Body of pancreas (tissue), 4 donors: ENCODE measurements around the gene RNF10. TPM values are rescaled to one million over a fixed set of nuclear protein-coding genes. Genes with fewer than 3 reads are reported as not detected.
A peak's percentile ranks its signal among the peaks of the same experiment; 100 is the strongest.

Experiments
- ATAC-seq: fragments of 150-250 bp; one replicate; pipeline ENCODE4 v1.9.1; 2016
- DNase-seq, 4 donors: peaks; one replicate each; pipeline ENCODE4 v3.0.0-alpha.2; 2019
- H3K27ac ChIP-seq, 4 donors: fragments of 200-600 bp; sonication (generic); 1 replicate in 3 of 4; 2 replicates in 1 of 4; pipeline versions ENCODE4 v1.5.1 to v1.6.1; 2016 to 2019; ENCODE audit warnings: mild to moderate bottlenecking in 1 of 4, mixed read lengths in 1 of 4, moderate library complexity in 1 of 4
- H3K27me3 ChIP-seq, 2 donors: fragments of 200-600 bp; sonication (generic); one replicate each; pipeline ENCODE4 v1.6.0; 2016; ENCODE audit warnings: mild to moderate bottlenecking in 1 of 2
- H3K36me3 ChIP-seq, 2 donors: fragments of 200-600 bp; sonication (generic); replicated peaks in 1 of 2; 2 replicates each; pipeline ENCODE4 v1.5.1; 2016; ENCODE audit warnings: low read depth in 2 of 2; ENCODE audit not compliant: insufficient read depth in 1 of 2
- H3K4me1 ChIP-seq: fragments of 200-600 bp; sonication (generic); one replicate; pipeline ENCODE4 v1.6.0; 2016
- H3K4me3 ChIP-seq, 2 donors: fragments of 200-600 bp; sonication (generic); 1 replicate in 1 of 2; 2 replicates in 1 of 2; pipeline ENCODE4 v1.5.1; 2016 to 2019
- H3K9me3 ChIP-seq, 3 donors: fragments of 200-600 bp; sonication (generic); 1 replicate in 2 of 3; 2 replicates in 1 of 3; pipeline ENCODE4 v1.5.1; 2016
- POLR2A ChIP-seq, 3 donors: fragments of 450-650 bp; IDR thresholded peaks; one replicate each; pipeline ENCODE4 v1.6.1; 2016; ENCODE audit warnings: antibody characterized with exemption in 3 of 3, mild to moderate bottlenecking in 2 of 3
- WGBS, 2 donors: methylation state at CpG; one replicate each; pipeline ENCODE4 v1.1.5; 2017; 5-methylcytosine and 5-hydroxymethylcytosine counted together
- intact Hi-C: fragments of 100-400 bp; cut with DNase I; formaldehyde crosslinking; loops from one replicate; pipeline ENCODE4 v1.15.1; 2023
- total RNA-seq, 2 donors: library from RNA; depleted of rRNA; stranded (reverse); fragments of >200 nt; gene quantifications; one replicate each; pipeline ENCODE4 v1.1.0, GENCODE V29; 2016
- TF ChIP-seq, protein P1 (sequence below), 7 experiments: fragments of 450-650 bp in 4 of 7; fragments of 200-600 bp in 3 of 7; sonication (generic) in 3 of 7; IDR thresholded peaks; one replicate each; pipeline ENCODE4 v1.5.1; 2016 to 2019; ENCODE audit warnings: antibody characterized with exemption in 7 of 7

RNF10 gene
- total RNA-seq, 2 donors from 2014 or later, result 62.5 to 124 TPM

DNA sequence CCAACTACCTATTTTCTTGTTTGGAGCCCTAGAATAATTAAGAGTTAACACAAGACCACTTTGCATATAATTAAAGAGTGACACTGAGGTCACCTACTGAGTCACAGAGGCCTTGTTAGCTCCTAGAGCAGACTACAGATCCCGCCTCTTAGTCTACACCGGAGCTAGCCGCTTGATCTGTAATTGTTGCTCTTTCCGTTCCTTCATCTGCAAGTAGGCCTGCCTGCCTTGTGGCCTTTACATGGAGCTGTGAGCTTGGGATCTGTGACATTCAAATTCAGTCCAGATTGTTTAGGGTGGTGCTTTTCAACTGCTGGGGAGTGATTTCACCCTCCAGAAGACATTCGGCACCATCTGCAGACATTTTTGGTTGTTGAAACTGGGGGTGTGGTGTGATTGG, 43.8 kb upstream of the RNF10 start:
- TF ChIP-seq POLR2A (IDR thresholded peaks at IDR 0.05), result no peak
- TF ChIP-seq, protein P1, sequence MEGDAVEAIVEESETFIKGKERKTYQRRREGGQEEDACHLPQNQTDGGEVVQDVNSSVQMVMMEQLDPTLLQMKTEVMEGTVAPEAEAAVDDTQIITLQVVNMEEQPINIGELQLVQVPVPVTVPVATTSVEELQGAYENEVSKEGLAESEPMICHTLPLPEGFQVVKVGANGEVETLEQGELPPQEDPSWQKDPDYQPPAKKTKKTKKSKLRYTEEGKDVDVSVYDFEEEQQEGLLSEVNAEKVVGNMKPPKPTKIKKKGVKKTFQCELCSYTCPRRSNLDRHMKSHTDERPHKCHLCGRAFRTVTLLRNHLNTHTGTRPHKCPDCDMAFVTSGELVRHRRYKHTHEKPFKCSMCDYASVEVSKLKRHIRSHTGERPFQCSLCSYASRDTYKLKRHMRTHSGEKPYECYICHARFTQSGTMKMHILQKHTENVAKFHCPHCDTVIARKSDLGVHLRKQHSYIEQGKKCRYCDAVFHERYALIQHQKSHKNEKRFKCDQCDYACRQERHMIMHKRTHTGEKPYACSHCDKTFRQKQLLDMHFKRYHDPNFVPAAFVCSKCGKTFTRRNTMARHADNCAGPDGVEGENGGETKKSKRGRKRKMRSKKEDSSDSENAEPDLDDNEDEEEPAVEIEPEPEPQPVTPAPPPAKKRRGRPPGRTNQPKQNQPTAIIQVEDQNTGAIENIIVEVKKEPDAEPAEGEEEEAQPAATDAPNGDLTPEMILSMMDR (IDR thresholded peaks at IDR 0.05), result no peak
- Histone ChIP-seq H3K36me3 (no peaks in the 10 kb centered on the region), H3K4me3 (no peak overlapping the region), H3K9me3 (no peaks in the 10 kb centered on the region), H3K27me3 (no peaks in the 10 kb centered on the region), H3K27ac (peak overlapping the region in 1 of 4 donors; percentile 14), H3K4me1 (peaks cover 27% of the 10 kb centered on the region)
- DNase-seq (no peak), ATAC-seq (no peak)
- intact Hi-C loops, result no loop called here
- 95% methylated on average over 5 of the region's 5 CpGs for WGBS, 2 donors

DNA sequence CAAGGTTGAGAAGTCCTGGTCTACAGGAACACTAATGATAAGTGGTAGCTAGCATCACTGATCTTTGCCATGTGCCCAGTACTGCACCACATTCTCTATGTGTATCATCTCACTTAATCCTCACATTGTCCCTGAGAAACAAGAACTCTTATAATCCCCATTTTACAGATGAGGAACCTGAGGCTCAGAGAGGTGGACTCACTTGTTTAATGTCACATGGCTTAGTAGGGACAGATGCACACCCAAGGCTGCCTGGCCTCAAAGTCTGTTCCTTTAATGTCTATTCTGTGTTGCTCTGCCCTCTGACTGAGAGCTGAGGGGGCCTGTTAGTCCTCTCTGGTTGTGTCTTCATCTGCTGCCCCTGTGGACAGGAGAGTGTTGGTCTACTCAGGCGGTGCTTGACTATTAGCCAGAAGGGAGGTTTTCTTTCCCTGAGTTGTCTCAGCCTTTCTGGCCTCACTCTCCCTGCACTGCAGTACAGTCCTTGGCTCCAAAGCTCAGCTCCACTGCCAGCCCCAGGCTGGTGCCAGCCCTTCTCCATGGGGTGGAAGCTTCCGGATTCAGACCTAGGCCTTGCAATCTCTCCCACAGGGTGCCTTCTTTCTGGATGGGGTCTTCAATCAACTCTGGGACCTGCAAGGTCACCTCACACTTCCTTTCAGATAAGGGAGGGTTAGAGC, 43.2 kb upstream of the RNF10 start:
- WGBS, 2 donors, result 59 to 69% methylated on average over 1 to 2 of the region's 2 CpGs
- no peaks in the 10 kb centered on the region for H3K9me3 ChIP-seq
- peak overlapping the region in 2 of 4 donors; percentile 14 to 20 for H3K27ac ChIP-seq
- no peak for ATAC-seq
- H3K27me3 ChIP-seq, result no peaks in the 10 kb centered on the region
- intact Hi-C loops, result no loop called here
- H3K4me1 ChIP-seq, result peaks cover 27% of the 10 kb centered on the region
- DNase-seq, result peak; percentile 6 to 55 (median 39)
- TF ChIP-seq, protein P1 (IDR thresholded peaks at IDR 0.05), result no peak
- no peak for TF ChIP-seq POLR2A (IDR thresholded peaks at IDR 0.05)
- H3K4me3 ChIP-seq, result no peak overlapping the region
- no peaks in the 10 kb centered on the region for H3K36me3 ChIP-seq

DNA sequence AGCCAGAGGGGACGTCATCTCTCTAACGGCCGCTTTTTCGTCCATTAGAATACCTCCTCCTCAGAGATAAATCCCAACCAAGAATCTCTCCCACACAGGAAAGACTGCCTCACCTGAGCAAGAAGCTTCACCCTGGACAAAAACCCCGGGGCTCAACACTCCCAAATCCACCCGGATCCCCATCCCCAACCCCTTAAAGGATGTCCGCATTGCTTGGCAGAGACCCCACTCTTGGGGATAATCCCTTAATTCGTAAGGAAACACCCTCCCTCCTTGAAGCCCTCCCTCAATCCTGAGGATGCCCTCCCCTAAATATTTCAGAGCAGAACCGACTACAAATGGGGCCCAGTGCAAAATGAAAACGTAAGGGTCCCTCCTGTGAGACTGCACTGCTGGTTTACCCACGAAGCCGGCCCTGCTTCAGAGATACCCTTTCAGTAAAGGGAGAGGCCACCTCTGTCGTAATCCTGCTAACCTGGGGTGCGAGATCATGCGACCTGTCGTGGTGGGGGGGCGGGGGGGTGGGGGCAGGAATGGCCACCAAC, 38.9 kb upstream of the RNF10 start:
- no peak for DNase-seq

DNA sequence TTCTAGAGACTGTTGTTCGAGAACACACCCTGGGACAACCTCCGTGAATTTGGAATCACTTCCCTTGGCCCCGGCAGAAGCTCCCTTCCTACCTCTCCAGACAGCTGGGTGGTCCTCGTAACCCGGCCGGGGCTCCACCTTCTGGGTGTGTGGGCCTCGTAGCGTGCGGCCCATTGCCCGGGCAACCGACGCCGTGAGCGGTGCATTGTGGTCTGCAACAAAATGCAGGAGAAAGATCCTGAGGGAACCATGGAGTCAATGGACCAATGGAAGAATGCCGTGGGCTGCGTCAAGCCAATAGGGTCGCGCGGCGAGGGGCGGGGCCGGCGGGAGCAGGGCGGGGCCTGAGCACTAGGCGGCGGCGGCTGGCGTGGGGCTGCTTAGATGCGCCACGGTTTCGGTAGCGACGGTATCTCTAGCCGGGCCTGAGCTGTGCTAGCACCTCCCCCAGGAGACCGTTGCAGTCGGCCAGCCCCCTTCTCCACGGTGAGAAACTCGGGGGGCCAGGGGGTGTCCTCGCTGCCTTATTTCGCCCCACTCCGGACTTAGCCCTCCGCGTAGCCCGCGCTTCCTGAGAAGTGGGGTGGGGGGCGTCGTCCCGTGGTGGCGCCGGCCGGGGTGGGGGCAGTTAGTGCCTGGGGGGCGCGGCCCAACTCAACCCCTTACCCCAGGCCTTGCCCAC, 38.3 kb upstream of the RNF10 start, which contains the start of gene DYNLL1:
Gene DYNLL1 (plus strand): TSS at position 383 of the 682 bp plus-strand sequence. CDS start 309 bp downstream, outside the sequence.
- Histone ChIP-seq H3K9me3 (no peaks in the 10 kb centered on the region), H3K27me3 (no peaks in the 10 kb centered on the region), H3K27ac (peak within 1 kb of the TSS; percentile 73 to 88 (median 80)), H3K4me1 (peaks cover 22% of the 10 kb centered on the region), H3K4me3 (peak within 1 kb of the TSS; percentile 49 to 97), H3K36me3 (no peaks in the 10 kb centered on the region)
- TF ChIP-seq, protein P1 (IDR thresholded peaks at IDR 0.05), result peak in 3 of 7 experiments; percentile 28 to 47 (median 36)
- TF ChIP-seq POLR2A (IDR thresholded peaks at IDR 0.05), result peak; percentile 78 to 94 (median 94)
- DNase-seq, result peak; percentile 97 to 98 (median 98)
- WGBS, 2 donors, result 0 to 1% methylated on average over 3 to 45 of the region's 53 CpGs
- peak; percentile 99 for ATAC-seq
- intact Hi-C loops, result no loop called here

More for the DNA sequence above, 38.9 kb upstream of the RNF10 start:
- no peak for ATAC-seq
- TF ChIP-seq, protein P1 (IDR thresholded peaks at IDR 0.05), result no peak
- no peak for TF ChIP-seq POLR2A (IDR thresholded peaks at IDR 0.05)
- Histone ChIP-seq H3K4me3 (peak overlapping the region; percentile 49 to 97), H3K9me3 (no peaks in the 10 kb centered on the region), H3K27ac (peak overlapping the region in 3 of 4 donors; percentile 75 to 88 (median 85)), H3K27me3 (no peaks in the 10 kb centered on the region), H3K4me1 (peaks cover 27% of the 10 kb centered on the region), H3K36me3 (no peaks in the 10 kb centered on the region)
- intact Hi-C loops, result no loop called here
- WGBS, 2 donors, result 21 to 42% methylated on average over 9 to 17 of the region's 17 CpGs
